ENCODE measurements around the gene LNP1.

The LNP1 gene

DNA sequence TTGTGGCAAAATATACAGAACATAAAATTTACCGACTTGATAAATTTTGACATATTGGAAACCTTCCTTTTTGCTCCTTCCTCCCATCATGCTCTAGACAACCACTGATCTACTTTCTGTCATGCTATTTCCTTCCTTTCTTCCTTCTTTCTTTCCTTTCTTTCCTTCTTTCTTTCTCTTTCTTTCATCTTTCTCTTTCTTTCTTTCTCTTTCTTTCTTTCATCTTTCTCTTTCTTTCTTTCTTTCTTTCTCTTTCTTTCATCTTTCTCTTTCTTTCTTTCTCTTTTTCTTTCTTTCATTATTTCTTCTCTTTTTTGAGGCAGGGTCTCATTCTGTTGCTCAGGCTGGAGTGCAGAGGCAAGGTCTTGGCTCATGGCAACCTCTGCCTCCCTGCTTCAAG, 82.2 kb downstream of the LNP1 start:
- DNase-seq = no peak

DNA sequence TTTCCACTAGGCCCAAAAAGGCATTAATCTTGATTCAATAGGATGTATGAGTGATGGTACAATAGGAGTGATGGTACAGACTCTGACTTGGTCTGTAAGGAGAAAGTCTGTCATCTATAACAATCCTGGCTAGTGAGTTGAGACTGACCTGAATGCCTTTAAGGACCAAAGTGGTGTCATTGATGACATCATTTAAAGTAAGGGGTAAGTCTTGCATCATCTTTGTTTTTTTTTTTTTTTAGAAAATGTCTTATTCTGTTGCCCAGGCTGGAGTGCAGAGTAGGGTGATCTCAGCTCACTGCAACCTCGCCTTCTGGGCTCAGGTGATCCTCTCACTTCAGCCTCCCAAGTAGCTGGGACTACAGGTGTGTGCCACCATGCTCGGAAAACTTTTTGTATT, 85.5 kb downstream of the LNP1 start:
- DNase-seq = no peak

GRCh38 chr3:100489118-100489517, 87.8 kb downstream of the LNP1 start:
- no peak for DNase-seq

DNA sequence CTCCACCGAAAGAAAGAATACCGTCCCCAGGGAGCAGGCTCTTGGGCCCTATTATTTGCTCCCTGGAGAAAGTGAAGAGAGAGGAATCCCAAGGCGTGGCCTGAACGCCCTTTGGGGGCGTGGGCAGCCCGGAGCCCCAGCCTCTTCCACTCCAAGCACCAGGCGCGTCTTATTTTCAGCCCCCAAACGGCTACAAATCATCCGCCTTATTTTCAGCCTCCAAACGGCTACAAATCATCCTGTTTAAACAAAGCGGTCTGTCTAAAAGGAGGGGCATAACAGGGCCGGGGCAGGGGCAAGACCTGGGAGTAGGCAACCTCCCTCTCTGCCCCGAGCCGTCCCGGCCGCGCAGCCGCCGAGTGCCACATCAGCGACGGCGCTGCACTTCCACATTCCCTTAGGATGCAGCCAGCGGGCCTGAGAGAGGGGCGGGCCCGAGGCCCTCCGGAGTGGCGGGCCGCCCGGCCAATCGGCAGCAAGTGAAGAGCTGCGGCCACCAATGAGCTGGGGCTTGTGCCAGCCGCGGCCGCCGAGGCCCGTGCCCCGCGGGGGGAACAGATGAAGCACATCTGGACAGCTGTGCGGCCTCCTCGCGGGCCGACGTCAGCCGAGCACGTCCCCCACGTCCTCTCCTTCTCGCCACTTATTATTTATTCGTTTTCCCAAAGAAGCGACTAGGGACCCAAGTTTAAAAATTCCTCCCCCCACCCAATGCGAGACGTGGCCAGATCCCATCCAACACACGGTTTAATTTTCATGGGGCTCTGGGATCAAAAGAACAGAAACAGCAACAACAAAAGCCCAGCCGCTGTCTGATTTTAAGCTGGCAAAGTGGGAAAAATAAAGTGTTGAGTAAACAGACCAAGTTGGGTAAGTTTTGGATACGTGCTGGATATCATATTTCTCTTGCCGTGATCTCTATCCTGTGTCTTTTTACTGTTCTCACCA, 91.0 kb downstream of the LNP1 start, which contains the start of gene TMEM45A:
Gene TMEM45A, plus strand, starts transcription at position 561 of the 948 bp plus-strand sequence. CDS start 62,593 bp downstream, outside the sequence.
- DNase-seq = peak; percentile 35

GRCh38 chr3:100496711-100497261, 95.4 kb downstream of the LNP1 start:
- no peak for DNase-seq

DNA sequence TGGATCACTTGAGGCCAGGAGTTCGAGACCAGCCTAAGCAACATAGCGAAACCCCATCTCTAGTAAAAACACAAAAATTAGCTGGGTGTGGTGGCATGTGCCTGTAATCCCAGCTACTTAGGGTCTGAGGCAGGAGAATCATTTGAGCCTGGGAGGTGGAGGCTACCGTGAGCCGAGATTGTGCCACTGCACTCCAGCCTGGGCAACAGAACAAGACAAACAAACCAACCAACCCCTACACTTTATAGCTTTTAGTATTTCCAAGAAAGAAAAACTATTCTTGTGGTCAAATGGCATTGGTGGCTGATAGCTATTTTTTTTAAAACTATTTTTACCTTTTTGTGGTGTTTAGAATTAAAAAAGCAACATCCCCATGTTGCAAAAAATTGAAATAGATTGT, 98.3 kb downstream of the LNP1 start:
- DNase-seq = no peak

DNA sequence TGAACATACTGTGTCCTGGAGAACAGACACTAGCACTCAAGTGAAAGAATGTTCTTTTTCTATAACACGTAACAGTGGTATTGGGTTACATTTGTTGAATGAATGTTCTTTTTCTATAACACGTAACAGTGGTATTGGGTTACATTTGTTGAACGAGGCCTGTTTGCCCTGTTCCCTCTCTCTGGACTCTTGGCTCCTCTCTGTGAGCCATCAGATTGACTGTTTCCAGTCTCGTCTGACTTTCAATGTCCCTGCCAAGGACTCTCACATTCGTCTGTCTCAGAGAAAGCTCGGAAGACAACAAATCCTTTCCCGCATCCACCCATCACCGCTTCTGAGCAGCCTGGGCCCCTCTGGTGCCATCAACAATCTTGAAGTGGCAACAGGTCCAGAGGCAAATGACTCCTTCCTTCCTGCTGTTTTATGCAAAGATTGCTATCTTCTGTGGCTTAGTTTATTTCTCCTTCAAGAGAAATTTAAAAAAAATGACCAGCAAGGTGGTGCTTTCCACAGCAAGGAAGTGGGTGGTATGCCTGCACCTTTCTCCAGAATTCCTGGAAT, 99.1 kb downstream of the LNP1 start:
- DNase-seq = no peak

GRCh38 chr3:100503448-100503847, 102.1 kb downstream of the LNP1 start:
- DNase-seq = no peak

Data from KG1 (cell line).